ENCODE results near the gene POLE3.
"Not testable (repeated sequence)": the region's sequence is repeated elsewhere in the genome, so short reads cannot be mapped to it uniquely, and the experiment has no call there.

POLE3 gene

GRCh38 chr9:113391917-113392316 is 18.6 kb downstream of the POLE3 start:
- peaks cover 12% of the 10 kb centered on the region for H3K36me3 Mint-ChIP-seq (ENCODE audit: low read depth)
- H3K4me3 Mint-ChIP-seq: no peak overlapping the region
- no peak overlapping the region for H3K27ac Mint-ChIP-seq
- no peaks in the 10 kb centered on the region for H3K4me1 Mint-ChIP-seq (ENCODE audit: low read depth)
- H3K9me3 Mint-ChIP-seq: no peaks in the 10 kb centered on the region
- H3K27me3 Mint-ChIP-seq (ENCODE audit: low read depth): no peaks in the 10 kb centered on the region

GRCh38 chr9:113390192-113390960 is 20.1 kb downstream of the POLE3 start:
- H3K27ac Mint-ChIP-seq: no peak overlapping the region
- H3K4me3 Mint-ChIP-seq: no peak overlapping the region
- H3K9me3 Mint-ChIP-seq: no peaks in the 10 kb centered on the region
- no peaks in the 10 kb centered on the region for H3K27me3 Mint-ChIP-seq (ENCODE audit: low read depth)
- H3K36me3 Mint-ChIP-seq (ENCODE audit: low read depth): peaks cover 13% of the 10 kb centered on the region
- H3K4me1 Mint-ChIP-seq (ENCODE audit: low read depth): no peaks in the 10 kb centered on the region

- peaks cover 13% of the 10 kb centered on the region for H3K36me3 Mint-ChIP-seq (ENCODE audit: low read depth)
- H3K9me3 Mint-ChIP-seq: no peaks in the 10 kb centered on the region
- H3K4me1 Mint-ChIP-seq (ENCODE audit: low read depth): no peaks in the 10 kb centered on the region
- H3K27me3 Mint-ChIP-seq (ENCODE audit: low read depth): no peaks in the 10 kb centered on the region
- H3K27ac Mint-ChIP-seq: no peak overlapping the region
- H3K4me3 Mint-ChIP-seq: no peak overlapping the region
Measured at GRCh38 chr9:113389451-113389850, 21.0 kb downstream of the POLE3 start.

- Mint-ChIP-seq H3K4me3 (no peak overlapping the region), H3K4me1 (ENCODE audit: low read depth) (no peaks in the 10 kb centered on the region), H3K27ac (no peak overlapping the region), H3K27me3 (ENCODE audit: low read depth) (no peaks in the 10 kb centered on the region), H3K36me3 (ENCODE audit: low read depth) (peaks cover 13% of the 10 kb centered on the region), H3K9me3 (no peaks in the 10 kb centered on the region)
Measured at GRCh38 chr9:113388833-113389232, 21.6 kb downstream of the POLE3 start.

GRCh38 chr9:113387560-113388230 is 22.8 kb downstream of the POLE3 start:
- no peaks in the 10 kb centered on the region for H3K9me3 Mint-ChIP-seq
- H3K4me1 Mint-ChIP-seq (ENCODE audit: low read depth): no peaks in the 10 kb centered on the region
- H3K4me3 Mint-ChIP-seq: no peak overlapping the region
- no peaks in the 10 kb centered on the region for H3K27me3 Mint-ChIP-seq (ENCODE audit: low read depth)
- H3K36me3 Mint-ChIP-seq (ENCODE audit: low read depth): peaks cover 13% of the 10 kb centered on the region
- H3K27ac Mint-ChIP-seq: no peak overlapping the region

- Mint-ChIP-seq H3K9me3 (no peaks in the 10 kb centered on the region), H3K4me3 (no peak overlapping the region), H3K36me3 (ENCODE audit: low read depth) (peaks cover 13% of the 10 kb centered on the region)
Measured at GRCh38 chr9:113386571-113387393, 23.7 kb downstream of the POLE3 start.

GRCh38 chr9:113381909-113382411 is 28.5 kb downstream of the POLE3 start:
- Mint-ChIP-seq H3K36me3 (ENCODE audit: low read depth) (peaks cover 5% of the 10 kb centered on the region), H3K27ac (no peak overlapping the region), H3K9me3 (no peaks in the 10 kb centered on the region), H3K4me3 (no peak overlapping the region), H3K27me3 (ENCODE audit: low read depth) (no peaks in the 10 kb centered on the region), H3K4me1 (ENCODE audit: low read depth) (peaks cover 4% of the 10 kb centered on the region)

More at GRCh38 chr9:113386571-113387393, 23.7 kb downstream of the POLE3 start:
- no peak overlapping the region for H3K27ac Mint-ChIP-seq
- H3K27me3 Mint-ChIP-seq (ENCODE audit: low read depth): no peaks in the 10 kb centered on the region
- H3K4me1 Mint-ChIP-seq (ENCODE audit: low read depth): no peaks in the 10 kb centered on the region

GRCh38 chr9:113381441-113381840 is 29.0 kb downstream of the POLE3 start:
- not testable (repeated sequence) for H3K9me3 Mint-ChIP-seq; H3K4me1 Mint-ChIP-seq (ENCODE audit: low read depth); H3K27ac Mint-ChIP-seq; H3K4me3 Mint-ChIP-seq; H3K27me3 Mint-ChIP-seq (ENCODE audit: low read depth); H3K36me3 Mint-ChIP-seq (ENCODE audit: low read depth)

GRCh38 chr9:113380869-113381378 is 29.6 kb downstream of the POLE3 start:
- no peaks in the 10 kb centered on the region for H3K27me3 Mint-ChIP-seq (ENCODE audit: low read depth)
- H3K4me1 Mint-ChIP-seq (ENCODE audit: low read depth): peaks cover 4% of the 10 kb centered on the region
- H3K36me3 Mint-ChIP-seq (ENCODE audit: low read depth): peaks cover 1% of the 10 kb centered on the region
- no peak overlapping the region for H3K27ac Mint-ChIP-seq
- no peaks in the 10 kb centered on the region for H3K9me3 Mint-ChIP-seq
- no peak overlapping the region for H3K4me3 Mint-ChIP-seq

GRCh38 chr9:113379829-113380210 is 30.7 kb downstream of the POLE3 start:
- H3K4me1 Mint-ChIP-seq (ENCODE audit: low read depth): peaks cover 14% of the 10 kb centered on the region
- H3K27ac Mint-ChIP-seq; H3K4me3 Mint-ChIP-seq; H3K27me3 Mint-ChIP-seq (ENCODE audit: low read depth); H3K9me3 Mint-ChIP-seq; H3K36me3 Mint-ChIP-seq (ENCODE audit: low read depth): not testable (repeated sequence)

GRCh38 chr9:113379094-113379828 is 31.2 kb downstream of the POLE3 start:
- H3K36me3 Mint-ChIP-seq (ENCODE audit: low read depth); H3K27me3 Mint-ChIP-seq (ENCODE audit: low read depth); H3K4me3 Mint-ChIP-seq; H3K9me3 Mint-ChIP-seq; H3K27ac Mint-ChIP-seq: not testable (repeated sequence)
- H3K4me1 Mint-ChIP-seq (ENCODE audit: low read depth): peaks cover 17% of the 10 kb centered on the region

GRCh38 chr9:113376634-113377567 is 33.6 kb downstream of the POLE3 start, which contains the start of gene HDHD3:
Gene HDHD3, minus strand, starts transcription at chr9:113376986. Its CDS starts 2,632 bp downstream, at chr9:113374354.
- peak within 1 kb of the TSS; percentile 90 for H3K4me3 Mint-ChIP-seq
- H3K27me3 Mint-ChIP-seq (ENCODE audit: low read depth): no peaks in the 10 kb centered on the region
- H3K36me3 Mint-ChIP-seq (ENCODE audit: low read depth): peaks cover 7% of the 10 kb centered on the region
- no peaks in the 10 kb centered on the region for H3K9me3 Mint-ChIP-seq
- peak within 1 kb of the TSS; percentile 73 for H3K27ac Mint-ChIP-seq
- peaks cover 17% of the 10 kb centered on the region for H3K4me1 Mint-ChIP-seq (ENCODE audit: low read depth)

Data from T-helper 1 cell treated with Interleukin-12 subunit alpha and Interleukin-12 subunit beta and Interleukin-4 antibody, amounts not matched to agents 30 μg/mL and 1 μg/mL, for 36 hours (primary cell).